ENCODE data around the gene ROPN1.
"Not testable (repeated sequence)": the region's sequence is repeated elsewhere in the genome, so short reads cannot be mapped to it uniquely, and the experiment has no call there.

Gene ROPN1

GRCh38 chr3:123991730-123992588 lies at the start of gene ROPN1:
TSS of gene ROPN1 (minus strand) at chr3:123992124. CDS start at chr3:123980481, 11,643 bp downstream.
- not testable (repeated sequence) for DNase-seq (ENCODE audit: low read depth in 2 of 2)

GRCh38 chr3:124041553-124041952 lies 49.6 kb upstream of the ROPN1 start:
- DNase-seq (ENCODE audit: low read depth in 2 of 2) = no peak

GRCh38 chr3:124037326-124037725 lies 45.4 kb upstream of the ROPN1 start:
- DNase-seq (ENCODE audit: low read depth in 2 of 2) = no peak

GRCh38 chr3:124036214-124036613 lies 44.3 kb upstream of the ROPN1 start:
- not testable (repeated sequence) for DNase-seq (ENCODE audit: low read depth in 2 of 2)

- no peak for DNase-seq (ENCODE audit: low read depth in 2 of 2)
Observed at GRCh38 chr3:124035463-124036121, 43.7 kb upstream of the ROPN1 start.

- no peak for DNase-seq (ENCODE audit: low read depth in 2 of 2)
Observed at GRCh38 chr3:124034844-124035152, 42.9 kb upstream of the ROPN1 start.

GRCh38 chr3:124034016-124034843 lies 42.3 kb upstream of the ROPN1 start:
- DNase-seq (ENCODE audit: low read depth in 2 of 2) = no peak

- DNase-seq (ENCODE audit: low read depth in 2 of 2) = no peak
Observed at GRCh38 chr3:124033360-124034015, 41.6 kb upstream of the ROPN1 start, which contains the start of gene KALRN. TSS of gene KALRN (plus strand) at chr3:124033369.

- DNase-seq (ENCODE audit: low read depth in 2 of 2) = peak; percentile 67 to 68
Observed at GRCh38 chr3:124032881-124033359, 41.0 kb upstream of the ROPN1 start.

GRCh38 chr3:124032311-124032880 lies 40.5 kb upstream of the ROPN1 start:
- DNase-seq (ENCODE audit: low read depth in 2 of 2) = no peak

GRCh38 chr3:124026516-124026915 lies 34.6 kb upstream of the ROPN1 start:
- no peak for DNase-seq (ENCODE audit: low read depth in 2 of 2)

GRCh38 chr3:124023531-124023930 lies 31.6 kb upstream of the ROPN1 start:
- DNase-seq (ENCODE audit: low read depth in 2 of 2) = not testable (repeated sequence)

GRCh38 chr3:124019291-124019690 lies 27.4 kb upstream of the ROPN1 start:
- DNase-seq (ENCODE audit: low read depth in 2 of 2) = no peak

- not testable (repeated sequence) for DNase-seq (ENCODE audit: low read depth in 2 of 2)
Observed at GRCh38 chr3:124017502-124017901, 25.6 kb upstream of the ROPN1 start.

GRCh38 chr3:124016483-124016882 lies 24.6 kb upstream of the ROPN1 start:
- DNase-seq (ENCODE audit: low read depth in 2 of 2) = not testable (repeated sequence)

GRCh38 chr3:124014366-124014942 lies 22.5 kb upstream of the ROPN1 start:
- no peak for DNase-seq (ENCODE audit: low read depth in 2 of 2)

GRCh38 chr3:124008321-124008720 lies 16.4 kb upstream of the ROPN1 start:
- DNase-seq (ENCODE audit: low read depth in 2 of 2) = not testable (repeated sequence)

- no peak for DNase-seq (ENCODE audit: low read depth in 2 of 2)
Observed at GRCh38 chr3:124007186-124007585, 15.3 kb upstream of the ROPN1 start.

GRCh38 chr3:124002405-124003079 lies 10.6 kb upstream of the ROPN1 start:
- DNase-seq (ENCODE audit: low read depth in 2 of 2) = not testable (repeated sequence)

- not testable (repeated sequence) for DNase-seq (ENCODE audit: low read depth in 2 of 2)
Observed at GRCh38 chr3:124001366-124001765, 9.4 kb upstream of the ROPN1 start.
